ENCODE data around the gene MOSPD3. TPM values are rescaled to one million over a fixed set of nuclear protein-coding genes. Genes with fewer than 3 reads are reported as not detected.
A peak's percentile ranks its signal among the peaks of the same experiment; 100 is the strongest.

Gene MOSPD3
- total RNA-seq, 3 donors from 2014 or later, result 8.8 to 12.6 (median 11.8) TPM

DNA sequence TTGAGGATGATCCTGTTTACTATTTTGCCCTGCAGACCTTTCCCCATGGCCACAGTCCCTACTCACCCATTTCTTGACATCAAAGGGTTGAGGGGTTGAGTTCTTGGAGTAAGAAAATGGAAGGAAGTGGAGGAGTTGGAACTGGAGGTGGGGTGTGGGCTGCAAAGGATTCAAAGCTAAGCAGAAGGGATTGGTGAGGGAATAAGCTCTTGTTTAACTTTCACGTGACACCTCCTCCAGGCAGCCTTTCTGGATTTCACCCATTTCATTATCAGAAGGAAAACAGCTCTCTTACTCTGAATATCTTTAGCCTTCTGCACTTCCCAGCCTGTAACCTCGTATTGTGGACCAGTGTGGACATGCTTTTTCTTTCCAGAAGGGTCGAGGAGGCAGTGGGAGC is 13.7 kb downstream of the MOSPD3 start:
- no peak overlapping the region for H3K27ac ChIP-seq
- H3K36me3 ChIP-seq, result no peaks in the 10 kb centered on the region
- H3K9me3 ChIP-seq, result no peaks in the 10 kb centered on the region
- peak overlapping the region in 2 of 3 donors; percentile 44 to 66 for H3K4me3 ChIP-seq
- H3K27me3 ChIP-seq, result no peaks in the 10 kb centered on the region
- intact Hi-C loops (cut with DNase I; ENCODE audit: low total_unique reads), result no loop called here
- TF ChIP-seq POLR2AphosphoS5 (IDR thresholded peaks at IDR 0.05) (no peak), CTCF (IDR thresholded peaks at IDR 0.05) (no peak), POLR2A (IDR thresholded peaks at IDR 0.05) (no peak)
- H3K4me1 ChIP-seq, result no peaks in the 10 kb centered on the region
- no peak for DNase-seq (ENCODE audit: low spot score in 2 of 2)

DNA sequence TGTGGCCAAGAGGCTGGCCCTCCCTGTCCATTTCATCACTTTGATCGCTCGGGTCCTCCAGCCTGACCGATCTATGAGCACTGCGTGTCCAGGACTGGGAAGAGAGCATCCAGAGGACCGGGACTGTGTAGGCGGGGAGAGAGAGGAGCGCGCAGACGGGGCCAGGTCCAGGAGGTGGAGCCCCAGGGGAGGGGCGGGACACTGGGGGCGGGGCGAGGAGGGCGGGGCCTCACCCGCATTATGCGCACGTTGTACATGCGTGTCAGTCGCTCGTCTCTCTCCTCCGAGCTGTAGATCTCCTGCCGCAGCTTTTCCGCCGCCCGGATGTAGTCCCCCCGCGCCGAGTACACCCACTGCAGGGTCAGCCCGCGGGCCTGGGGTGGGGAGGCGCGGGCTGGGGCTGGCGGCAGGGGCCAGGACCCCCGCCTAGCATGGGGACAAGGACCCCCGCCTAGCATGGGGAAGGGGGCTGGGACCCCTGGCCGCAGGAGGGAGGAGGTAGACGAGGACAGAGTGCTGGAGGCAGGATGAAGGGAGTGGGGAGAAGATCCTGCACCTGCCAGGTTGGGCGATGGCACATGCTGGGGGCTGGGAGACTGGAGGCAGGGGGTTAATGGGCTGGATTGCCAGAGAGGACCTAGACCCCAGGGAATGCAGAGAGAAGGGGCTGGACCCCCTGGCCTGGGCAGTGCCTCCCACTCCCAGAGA is 14.3 kb downstream of the MOSPD3 start:
- Histone ChIP-seq H3K4me1 (no peaks in the 10 kb centered on the region), H3K27me3 (no peaks in the 10 kb centered on the region), H3K4me3 (peak overlapping the region; percentile 18 to 66 (median 44)), H3K36me3 (no peaks in the 10 kb centered on the region), H3K9me3 (no peaks in the 10 kb centered on the region), H3K27ac (peak overlapping the region in 1 of 2 donors; percentile 38)
- intact Hi-C loops (cut with DNase I; ENCODE audit: low total_unique reads), result no loop called here
- DNase-seq (ENCODE audit: low spot score in 2 of 2), result peak; percentile 66 to 80
- TF ChIP-seq POLR2AphosphoS5 (IDR thresholded peaks at IDR 0.05), result no peak
- TF ChIP-seq POLR2A (IDR thresholded peaks at IDR 0.05), result no peak
- no peak for TF ChIP-seq CTCF (IDR thresholded peaks at IDR 0.05)

DNA sequence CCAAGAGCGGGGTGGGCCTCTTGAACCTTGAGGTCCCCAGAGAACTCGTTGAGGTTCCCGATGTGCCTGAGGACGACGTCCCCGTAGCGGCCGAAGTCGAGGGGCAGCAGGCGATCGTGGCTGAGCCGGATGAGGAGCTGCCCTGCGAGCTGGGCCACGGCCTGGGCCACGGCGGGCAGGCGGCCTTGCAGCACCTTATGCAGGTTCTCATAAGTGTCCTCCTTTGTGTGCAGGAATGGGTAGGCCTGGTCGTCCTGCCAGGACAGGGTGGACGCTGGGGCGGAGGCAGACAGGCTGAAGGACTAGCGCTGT is 14.9 kb downstream of the MOSPD3 start:
- DNase-seq (ENCODE audit: low spot score in 2 of 2), result no peak
- H3K9me3 ChIP-seq, result no peaks in the 10 kb centered on the region
- no peaks in the 10 kb centered on the region for H3K36me3 ChIP-seq
- H3K27ac ChIP-seq, result no peak overlapping the region
- TF ChIP-seq POLR2A (IDR thresholded peaks at IDR 0.05) (no peak), POLR2AphosphoS5 (IDR thresholded peaks at IDR 0.05) (no peak), CTCF (IDR thresholded peaks at IDR 0.05) (no peak)
- no peaks in the 10 kb centered on the region for H3K27me3 ChIP-seq
- H3K4me3 ChIP-seq, result no peak overlapping the region
- intact Hi-C loops (cut with DNase I; ENCODE audit: low total_unique reads), result no loop called here
- H3K4me1 ChIP-seq, result no peaks in the 10 kb centered on the region

DNA sequence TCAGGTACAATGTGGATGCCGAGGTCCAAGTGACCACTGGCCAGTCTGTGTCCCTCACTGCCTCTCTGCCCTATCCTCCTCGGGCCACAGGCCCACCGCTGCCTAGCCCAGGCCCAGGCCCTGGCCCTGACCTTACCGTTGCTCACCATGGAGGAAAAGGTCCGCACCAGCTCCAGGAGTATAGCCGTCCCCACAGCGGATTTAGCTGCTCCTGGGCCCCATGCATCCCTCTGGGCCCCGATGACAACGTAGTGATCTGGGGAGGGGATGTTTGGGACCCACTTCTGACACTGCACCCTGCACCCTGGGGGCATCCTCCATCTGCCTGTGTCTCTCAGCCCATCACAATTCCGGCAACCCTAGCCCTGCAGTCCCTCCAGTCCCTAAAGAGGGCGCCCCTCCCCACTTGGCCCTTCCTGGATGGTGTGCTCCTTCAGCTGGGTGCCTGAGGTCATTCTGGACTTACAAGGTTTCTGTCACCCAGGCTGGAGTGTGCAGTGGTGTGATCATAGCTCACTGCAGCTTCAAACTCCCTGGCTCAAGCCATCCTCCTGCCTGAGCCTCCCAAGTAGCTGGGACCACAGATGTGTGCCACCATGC is 16.9 kb downstream of the MOSPD3 start:
- TF ChIP-seq CTCF (IDR thresholded peaks at IDR 0.05), result no peak
- TF ChIP-seq POLR2AphosphoS5 (IDR thresholded peaks at IDR 0.05), result no peak
- no peak for TF ChIP-seq POLR2A (IDR thresholded peaks at IDR 0.05)
- H3K27ac ChIP-seq, result no peak overlapping the region
- no peaks in the 10 kb centered on the region for H3K36me3 ChIP-seq
- H3K9me3 ChIP-seq, result no peaks in the 10 kb centered on the region
- no peak overlapping the region for H3K4me3 ChIP-seq
- intact Hi-C loops (cut with DNase I; ENCODE audit: low total_unique reads), result no loop called here
- DNase-seq (ENCODE audit: low spot score in 2 of 2), result no peak
- H3K27me3 ChIP-seq, result no peaks in the 10 kb centered on the region
- peaks cover 0 to 4% of the 10 kb centered on the region in 2 donors for H3K4me1 ChIP-seq

GRCh38 chr7:100630066-100630465 is 17.7 kb downstream of the MOSPD3 start:
- Histone ChIP-seq H3K27me3 (no peaks in the 10 kb centered on the region), H3K4me1 (peaks cover 0 to 4% of the 10 kb centered on the region in 2 donors), H3K9me3 (no peaks in the 10 kb centered on the region), H3K27ac (no peak overlapping the region), H3K4me3 (no peak overlapping the region), H3K36me3 (no peaks in the 10 kb centered on the region)
- no peak for DNase-seq (ENCODE audit: low spot score in 2 of 2)
- TF ChIP-seq CTCF (IDR thresholded peaks at IDR 0.05) (no peak), POLR2A (IDR thresholded peaks at IDR 0.05) (no peak), POLR2AphosphoS5 (IDR thresholded peaks at IDR 0.05) (no peak)
- intact Hi-C loops (cut with DNase I; ENCODE audit: low total_unique reads), result no loop called here
